Measurements from ENCODE around the gene UBASH3B.

DNA sequence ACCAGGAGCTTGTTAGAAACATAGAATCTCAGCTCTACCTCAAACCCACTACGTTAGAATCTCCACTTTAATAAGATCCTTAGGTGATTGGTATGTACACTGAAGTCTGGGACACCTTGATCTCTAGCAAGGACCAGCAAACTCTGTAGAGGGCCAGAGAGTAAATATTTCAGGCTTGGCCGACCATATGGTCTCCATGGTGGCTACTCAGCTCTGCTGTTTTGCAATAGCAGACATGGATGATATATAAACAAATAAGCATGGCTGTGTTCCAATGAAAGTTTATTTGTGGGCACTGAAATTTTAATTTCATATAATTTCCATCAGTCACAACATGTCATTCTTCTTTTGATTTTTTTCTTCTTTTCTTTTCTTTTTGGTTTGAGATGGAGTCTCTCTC, 23.9 kb downstream of the UBASH3B start:
- no peak for TF ChIP-seq CTCF (IDR thresholded peaks at IDR 0.05)
- no peak for TF ChIP-seq POLR2A (IDR thresholded peaks at IDR 0.05)
- no peak for TF ChIP-seq EP300 (IDR thresholded peaks at IDR 0.05)
